Left lung (tissue), 10 donors: Measurements from ENCODE around the gene GCK. TPM values are rescaled to one million over a fixed set of nuclear protein-coding genes. Genes with fewer than 3 reads are reported as not detected.

ENCODE experiments used
- ATAC-seq: fragments of 200-7000 bp; cut with Tn5 transposase; one replicate; pipeline ENCODE4 v1.9.1; 2020; ENCODE audit warnings: moderate library complexity
- DNase-seq, 4 donors: peaks; one replicate each; pipeline ENCODE4 v3.0.0-alpha.2; 2013 to 2020
- H3K27ac ChIP-seq, 2 donors: fragments of 200-600 bp; sonication (generic) in 1 of 2; one replicate each; pipeline versions ENCODE4 v1.5.0 to v1.8.0; 2020 to 2021
- H3K27me3 ChIP-seq, 2 donors: fragments of 200-600 bp; sonication (generic) in 1 of 2; one replicate each; pipeline versions ENCODE4 v1.5.0 to v1.8.0; 2020 to 2021
- H3K36me3 ChIP-seq, 2 donors: fragments of 200-600 bp; sonication (generic) in 1 of 2; one replicate each; pipeline versions ENCODE4 v1.5.0 to v1.8.0; 2020 to 2021
- H3K4me1 ChIP-seq, 2 donors: fragments of 200-600 bp; one replicate each; pipeline ENCODE4 v1.8.0; 2021
- H3K4me3 ChIP-seq, 2 donors: fragments of 200-600 bp; sonication (generic) in 1 of 2; one replicate each; pipeline versions ENCODE4 v1.5.0 to v1.8.0; 2020 to 2021; ENCODE audit warnings: mild to moderate bottlenecking in 1 of 2
- H3K9me3 ChIP-seq, 2 donors: fragments of 200-600 bp; sonication (generic) in 1 of 2; one replicate each; pipeline versions ENCODE4 v1.5.0 to v1.8.0; 2020 to 2021
- CTCF ChIP-seq, 2 donors: fragments of 200-600 bp; sonication (generic) in 1 of 2; IDR thresholded peaks; one replicate each; pipeline versions ENCODE4 v1.5.0 to v1.8.0; 2021; ENCODE audit warnings: antibody characterized with exemption in 2 of 2
- intact Hi-C, 2 donors: fragments of 100-400 bp; cut with DNase I; formaldehyde crosslinking; loops; one replicate each; pipeline versions ENCODE4 v1.11.2 to v1.14.2; 2022
- polyA plus RNA-seq, 6 donors: library from polyadenylated mRNA; unstranded; fragments of 120-200 nt; gene quantifications; one replicate each; pipeline ENCODE4 v1.2.1, GENCODE V29; 2013; ENCODE audit not compliant: insufficient read length in 6 of 6
- total RNA-seq, 2 donors: library from RNA; stranded (reverse); fragmentation: NEBNext Ultra II Directional; extraction: Animal tissue kit (Norgen Biotek cat#: 25700); gene quantifications; one replicate each; pipeline ENCODE4 v1.2.1, GENCODE V29; 2021
- donor health status: DM: no; HTN: yes; CAD: no.
- donor health status: DM: no; HTN: no; CAD: no.

The GCK gene
- total and polyA plus RNA-seq, 8 donors, result 0.34 to 4.1 (median 2.5) TPM

- DNase-seq (no peak), ATAC-seq (peak; percentile 24)
- Histone ChIP-seq H3K4me3 (no peak overlapping the region), H3K27ac (no peak overlapping the region), H3K4me1 (no peaks in the 10 kb centered on the region), H3K36me3 (no peaks in the 10 kb centered on the region), H3K27me3 (no peaks in the 10 kb centered on the region), H3K9me3 (no peaks in the 10 kb centered on the region)
- intact Hi-C loops, result no loop called here
- TF ChIP-seq CTCF (IDR thresholded peaks at IDR 0.05), result no peak
Measured at GRCh38 chr7:44159824-44160630, 29.2 kb downstream of the GCK start.

GRCh38 chr7:44158873-44159631 is 30.2 kb downstream of the GCK start:
- Histone ChIP-seq H3K27me3 (no peaks in the 10 kb centered on the region), H3K4me3 (no peak overlapping the region), H3K36me3 (no peaks in the 10 kb centered on the region), H3K4me1 (no peaks in the 10 kb centered on the region), H3K27ac (no peak overlapping the region), H3K9me3 (no peaks in the 10 kb centered on the region)
- ATAC-seq (no peak), DNase-seq (no peak)
- intact Hi-C loops, result no loop called here
- TF ChIP-seq CTCF (IDR thresholded peaks at IDR 0.05), result no peak

- no peaks in the 10 kb centered on the region for H3K36me3 ChIP-seq
- H3K9me3 ChIP-seq, result no peaks in the 10 kb centered on the region
- H3K27me3 ChIP-seq, result no peaks in the 10 kb centered on the region
- no peak for ATAC-seq
- intact Hi-C loops, result no loop called here
- DNase-seq, result peak in 1 of 4 donors; percentile 28
- H3K4me1 ChIP-seq, result no peaks in the 10 kb centered on the region
- H3K27ac ChIP-seq, result no peak overlapping the region
- TF ChIP-seq CTCF (IDR thresholded peaks at IDR 0.05), result no peak
- H3K4me3 ChIP-seq, result no peak overlapping the region
Measured at GRCh38 chr7:44158096-44158872, 31.0 kb downstream of the GCK start.

GRCh38 chr7:44157116-44158080 is 31.8 kb downstream of the GCK start:
- no peak for TF ChIP-seq CTCF (IDR thresholded peaks at IDR 0.05)
- Histone ChIP-seq H3K9me3 (no peaks in the 10 kb centered on the region), H3K36me3 (no peaks in the 10 kb centered on the region), H3K27me3 (no peaks in the 10 kb centered on the region), H3K4me1 (no peaks in the 10 kb centered on the region), H3K4me3 (no peak overlapping the region), H3K27ac (no peak overlapping the region)
- intact Hi-C loops, result no loop called here
- ATAC-seq, result no peak
- DNase-seq, result no peak
